GM12878 (cell line): ENCODE data around the gene CDH4. TPM values are rescaled to one million over a fixed set of nuclear protein-coding genes. Genes with fewer than 3 reads are reported as not detected.

Experiments
- ATAC-seq: fragments of 200-7000 bp; cut with Tn5 transposase; 3 replicates; pipeline ENCODE4 v1.9.1; 2020; ENCODE audit warnings: mild to moderate bottlenecking, moderate library complexity
- BruUV-seq: library from RNA; stranded (reverse); fragments of 400-500 nt; replicated peaks from 2 replicates; lab custom pipeline; 2021; lab: Mats Ljungman, UMichigan
- CTCF ChIA-PET: fragments of 300-600 bp; sonication (Branson Sonifier 250); formaldehyde crosslinking; extraction: SDS; loops from one replicate; lab custom pipeline; 2021; ENCODE audit warnings: inconsistent platforms; lab: Yijun Ruan, JAX
- POLR2A ChIA-PET: fragments of 350-600 bp; formaldehyde crosslinking; extraction: SDS; loops from one replicate; lab custom pipeline; 2021; ENCODE audit warnings: inconsistent platforms; lab: Charles Lee
- RAD21 ChIA-PET: fragments of 300-600 bp; sonication (Branson Sonifier 250); formaldehyde crosslinking; loops from one replicate; lab custom pipeline; 2023; ENCODE audit warnings: antibody characterized with exemption; ENCODE audit not compliant: unreplicated experiment; lab: Charles Lee
- SMC1A ChIA-PET: fragments of 300-600 bp; sonication (Branson Sonifier 250); formaldehyde crosslinking; loops from one replicate; lab custom pipeline; 2023; ENCODE audit not compliant: unreplicated experiment, uncharacterized antibody; lab: Charles Lee
- DNase-seq: peaks from one replicate; pipeline ENCODE4 v3.0.0-alpha.2; 2011; ENCODE audit warnings: low read depth, low spot score
- FAIRE-seq: peaks from 3 replicates; lab custom pipeline; 2011; peaks lifted over from hg19 to GRCh38; lab: Jason Lieb, UNC
- H2AFZ ChIP-seq: 2 replicates; pipeline ENCODE4 v1.6.0; 2011; ENCODE audit warnings: low read depth, low read length, control low read depth; ENCODE audit not compliant: control insufficient read depth
- H3K27ac ChIP-seq: 2 replicates; pipeline ENCODE4 v1.5.1; 2011; ENCODE audit warnings: control low read depth; ENCODE audit not compliant: control insufficient read depth, insufficient read depth
- H3K27me3 ChIP-seq, 2 experiments: replicated peaks in 1 of 2; 2 replicates each; pipeline versions ENCODE4 v1.6.0 to v1.6.1; 2011; ENCODE audit warnings: low read length in 1 of 2; ENCODE audit not compliant: control insufficient read depth in 2 of 2, insufficient read depth in 2 of 2
- H3K36me3 ChIP-seq, 2 experiments: 2 replicates each; pipeline ENCODE4 v1.5.1; 2011; ENCODE audit warnings: low read length in 1 of 2; ENCODE audit not compliant: control insufficient read depth in 2 of 2, insufficient read depth in 2 of 2
- H3K4me1 ChIP-seq: 2 replicates; pipeline ENCODE4 v1.6.1; 2011; ENCODE audit warnings: mild to moderate bottlenecking, low read length, moderate library complexity, mixed read lengths; ENCODE audit not compliant: control insufficient read depth, insufficient read depth
- H3K4me2 ChIP-seq: 2 replicates; pipeline ENCODE4 v1.6.0; 2011; ENCODE audit warnings: control low read depth; ENCODE audit not compliant: control insufficient read depth, insufficient read depth
- H3K4me3 ChIP-seq: fragments of 200-600 bp; sonication (generic); 2 replicates; pipeline ENCODE4 v1.5.1; 2016
- H3K79me2 ChIP-seq: 2 replicates; pipeline ENCODE4 v1.6.0; 2011; ENCODE audit warnings: low read length; ENCODE audit not compliant: control insufficient read depth, insufficient read depth
- H3K9ac ChIP-seq: 2 replicates; pipeline ENCODE4 v1.8.0; 2011; ENCODE audit warnings: low read length, control low read depth, mixed read lengths; ENCODE audit not compliant: control insufficient read depth, insufficient read depth
- H3K9me3 ChIP-seq: replicated peaks from 3 replicates; pipeline ENCODE4 v1.5.1; 2011; ENCODE audit warnings: mild to moderate bottlenecking, low read length; ENCODE audit not compliant: control insufficient read depth, insufficient read depth
- H4K20me1 ChIP-seq: 2 replicates; pipeline ENCODE4 v1.6.0; 2011; ENCODE audit not compliant: control insufficient read depth, insufficient read depth
- BHLHE40 ChIP-seq, 2 experiments: fragments of 450-650 bp in 1 of 2; IDR thresholded peaks; 2 replicates each; pipeline ENCODE4 v1.6.1; 2011 to 2017; ENCODE audit warnings: low read depth in 2 of 2, borderline replicate concordance in 1 of 2, improper control_type of control experiment in 1 of 2, low read length in 1 of 2, mild to moderate bottlenecking in 1 of 2
- CBX3 ChIP-seq: fragments of 200-600 bp; sonication (generic); IDR thresholded peaks from 2 replicates; pipeline ENCODE4 v1.6.1; 2016; ENCODE audit warnings: low read depth, borderline replicate concordance
- CREB1 ChIP-seq: IDR thresholded peaks from 2 replicates; pipeline ENCODE4 v1.6.1; 2012; ENCODE audit warnings: low read depth, mild to moderate bottlenecking, inconsistent platforms
- HDAC6 ChIP-seq: fragments of 200-600 bp; sonication (generic); IDR thresholded peaks from one replicate; pipeline ENCODE4 v1.8.0; 2017; ENCODE audit warnings: antibody characterized with exemption; ENCODE audit not compliant: unreplicated experiment
- NR2F1 ChIP-seq: fragments of 450-650 bp; conservative IDR thresholded peaks from 2 replicates; pipeline ENCODE4 v1.6.1; 2017; ENCODE audit warnings: mild to moderate bottlenecking
- RELB ChIP-seq: fragments of 450-650 bp; IDR thresholded peaks from 2 replicates; pipeline ENCODE4 v1.6.1; 2017; ENCODE audit warnings: low read depth, mild to moderate bottlenecking, moderate library complexity
- RFX5 ChIP-seq: IDR thresholded peaks from 2 replicates; pipeline ENCODE4 v1.6.1; 2011; ENCODE audit warnings: low read depth, low read length, improper control_type of control experiment
- SMAD1 ChIP-seq: fragments of 450-650 bp; IDR thresholded peaks from 2 replicates; pipeline ENCODE4 v1.6.1; 2018; ENCODE audit warnings: mild to moderate bottlenecking, low read depth; ENCODE audit not compliant: partially characterized antibody
- SP1 ChIP-seq: IDR thresholded peaks from one replicate; pipeline ENCODE4 v1.6.1; 2011; ENCODE audit warnings: low read depth, low read length
- SUZ12 ChIP-seq: fragments of 200-600 bp; sonication (generic); IDR thresholded peaks from one replicate; pipeline ENCODE4 v1.6.1; 2018; ENCODE audit warnings: antibody characterized with exemption, mild to moderate bottlenecking; ENCODE audit not compliant: unreplicated experiment
- ZNF207 ChIP-seq: fragments of 450-650 bp; IDR thresholded peaks from 2 replicates; pipeline ENCODE4 v1.6.1; 2014; ENCODE audit warnings: antibody characterized with exemption, mild to moderate bottlenecking, borderline replicate concordance
- WGBS: methylation state at CpG from one replicate; pipeline ENCODE4 v1.1.6; 2016; ENCODE audit warnings: low lambda C conversion rate; ENCODE audit not compliant: insufficient replicate concordance, insufficient coverage; ENCODE audit errors: missing lambda C conversion rate; 5-methylcytosine and 5-hydroxymethylcytosine counted together
- in situ Hi-C: fragments of 300-500 bp; cut with MboI; formaldehyde crosslinking; loops from 9 replicates; pipeline ENCODE4 v1.14.3; 2018; ENCODE audit warnings: mixed read lengths
- intact Hi-C: fragments of 100-400 bp; cut with micrococcal nuclease; formaldehyde crosslinking; loops from one replicate; pipeline ENCODE4 v1.14.2; 2022; ENCODE audit not compliant: unreplicated experiment
- polyA plus RNA-seq, 11 experiments: library from polyadenylated mRNA; depleted of rRNA in 4 of 11; unstranded in 6 of 11; stranded (reverse) in 5 of 11; fragments of >200 nt; fragmentation: Nextera tagmentation in 4 of 11; fragmentation: Illumina TruSeq in 1 of 11; extraction: Ambion mirVana in 4 of 11; extraction: Trizol in 1 of 11; gene quantifications; 1 replicate in 1 of 11; 2 replicates in 10 of 11; pipeline versions ENCODE4 v1.2.1 to v1.2.3, GENCODE V29; 2011 to 2016; ENCODE audit warnings: inconsistent platforms in 2 of 11, missing spikeins in 2 of 11, low read depth in 1 of 11
- total RNA-seq, 4 experiments: library from RNA; depleted of rRNA in 3 of 4; stranded (reverse); fragments of >200 nt in 3 of 4; fragmentation: Illumina TruSeq in 1 of 4; extraction: Trizol in 1 of 4; gene quantifications; 2 replicates each; pipeline versions ENCODE4 v1.2.1 to v1.2.3, GENCODE V29; 2013 to 2021
- TF ChIP-seq, protein P1 (sequence below): IDR thresholded peaks from 2 replicates; pipeline ENCODE4 v1.6.1; 2011; ENCODE audit warnings: borderline replicate concordance, low read depth, mild to moderate bottlenecking, moderate library complexity, low read length; ENCODE audit not compliant: insufficient read depth, poor library complexity, severe bottlenecking
- TF ChIP-seq, protein P2 (sequence below): IDR thresholded peaks from 2 replicates; pipeline ENCODE4 v1.6.1; 2012; ENCODE audit warnings: low read length, inconsistent platforms
- TF ChIP-seq, protein P3 (sequence below): fragments of 450-650 bp; IDR thresholded peaks from 2 replicates; pipeline ENCODE4 v1.6.1; 2017; ENCODE audit warnings: mild to moderate bottlenecking, moderate library complexity

The CDH4 gene
- total and polyA plus RNA-seq, 10 of the 15 experiments (the other 5 are each of a cell fraction or from before 2014, with no cell fraction given) = not detected

GRCh38 chr20:61621852-61622251 is 369.8 kb downstream of the CDH4 start:
- H3K4me2 ChIP-seq = no peak overlapping the region
- SMC1A ChIA-PET = no interaction called here
- no peak overlapping the region for H3K9ac ChIP-seq
- POLR2A ChIA-PET = no interaction called here
- H3K4me1 ChIP-seq = no peaks in the 10 kb centered on the region
- no peaks in the 10 kb centered on the region for H3K36me3 ChIP-seq
- CTCF ChIA-PET = no interaction called here
- no peak overlapping the region for H3K27ac ChIP-seq
- H3K4me3 ChIP-seq = no peak overlapping the region
- ATAC-seq = no peak
- BruUV-seq = no TSS peak
- H3K79me2 ChIP-seq = no peaks in the 10 kb centered on the region
- no peak overlapping the region for H2AFZ ChIP-seq
- H3K27me3 ChIP-seq = no peaks in the 10 kb centered on the region
- WGBS = 45% methylated on average over 10 of the region's 10 CpGs
- DNase-seq = no peak
- H3K9me3 ChIP-seq = no peaks in the 10 kb centered on the region; the same call in 2 of the 3 replicates
- no peak for FAIRE-seq
- RAD21 ChIA-PET = no interaction called here
- in situ Hi-C loops (no loop called here), intact Hi-C loops (no loop called here)
- no peaks in the 10 kb centered on the region for H4K20me1 ChIP-seq
- TF ChIP-seq SUZ12 (no peak), HDAC6 (no peak), CREB1 (no peak), RELB (no peak), CBX3 (no peak), SMAD1 (no peak), ZNF207 (no peak), RFX5 (no peak), NR2F1 (no peak), BHLHE40 (IDR thresholded peaks at IDR 0.05; ENCODE audit: borderline replicate concordance in 1 of 2, low read depth in 2 of 2, low read length in 1 of 2) (no peak), SP1 (no peak)
- TF ChIP-seq, protein P1, sequence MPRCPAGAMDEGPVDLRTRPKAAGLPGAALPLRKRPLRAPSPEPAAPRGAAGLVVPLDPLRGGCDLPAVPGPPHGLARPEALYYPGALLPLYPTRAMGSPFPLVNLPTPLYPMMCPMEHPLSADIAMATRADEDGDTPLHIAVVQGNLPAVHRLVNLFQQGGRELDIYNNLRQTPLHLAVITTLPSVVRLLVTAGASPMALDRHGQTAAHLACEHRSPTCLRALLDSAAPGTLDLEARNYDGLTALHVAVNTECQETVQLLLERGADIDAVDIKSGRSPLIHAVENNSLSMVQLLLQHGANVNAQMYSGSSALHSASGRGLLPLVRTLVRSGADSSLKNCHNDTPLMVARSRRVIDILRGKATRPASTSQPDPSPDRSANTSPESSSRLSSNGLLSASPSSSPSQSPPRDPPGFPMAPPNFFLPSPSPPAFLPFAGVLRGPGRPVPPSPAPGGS = no peak
- TF ChIP-seq, protein P2, sequence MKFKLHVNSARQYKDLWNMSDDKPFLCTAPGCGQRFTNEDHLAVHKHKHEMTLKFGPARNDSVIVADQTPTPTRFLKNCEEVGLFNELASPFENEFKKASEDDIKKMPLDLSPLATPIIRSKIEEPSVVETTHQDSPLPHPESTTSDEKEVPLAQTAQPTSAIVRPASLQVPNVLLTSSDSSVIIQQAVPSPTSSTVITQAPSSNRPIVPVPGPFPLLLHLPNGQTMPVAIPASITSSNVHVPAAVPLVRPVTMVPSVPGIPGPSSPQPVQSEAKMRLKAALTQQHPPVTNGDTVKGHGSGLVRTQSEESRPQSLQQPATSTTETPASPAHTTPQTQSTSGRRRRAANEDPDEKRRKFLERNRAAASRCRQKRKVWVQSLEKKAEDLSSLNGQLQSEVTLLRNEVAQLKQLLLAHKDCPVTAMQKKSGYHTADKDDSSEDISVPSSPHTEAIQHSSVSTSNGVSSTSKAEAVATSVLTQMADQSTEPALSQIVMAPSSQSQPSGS = no peak
- TF ChIP-seq, protein P3, sequence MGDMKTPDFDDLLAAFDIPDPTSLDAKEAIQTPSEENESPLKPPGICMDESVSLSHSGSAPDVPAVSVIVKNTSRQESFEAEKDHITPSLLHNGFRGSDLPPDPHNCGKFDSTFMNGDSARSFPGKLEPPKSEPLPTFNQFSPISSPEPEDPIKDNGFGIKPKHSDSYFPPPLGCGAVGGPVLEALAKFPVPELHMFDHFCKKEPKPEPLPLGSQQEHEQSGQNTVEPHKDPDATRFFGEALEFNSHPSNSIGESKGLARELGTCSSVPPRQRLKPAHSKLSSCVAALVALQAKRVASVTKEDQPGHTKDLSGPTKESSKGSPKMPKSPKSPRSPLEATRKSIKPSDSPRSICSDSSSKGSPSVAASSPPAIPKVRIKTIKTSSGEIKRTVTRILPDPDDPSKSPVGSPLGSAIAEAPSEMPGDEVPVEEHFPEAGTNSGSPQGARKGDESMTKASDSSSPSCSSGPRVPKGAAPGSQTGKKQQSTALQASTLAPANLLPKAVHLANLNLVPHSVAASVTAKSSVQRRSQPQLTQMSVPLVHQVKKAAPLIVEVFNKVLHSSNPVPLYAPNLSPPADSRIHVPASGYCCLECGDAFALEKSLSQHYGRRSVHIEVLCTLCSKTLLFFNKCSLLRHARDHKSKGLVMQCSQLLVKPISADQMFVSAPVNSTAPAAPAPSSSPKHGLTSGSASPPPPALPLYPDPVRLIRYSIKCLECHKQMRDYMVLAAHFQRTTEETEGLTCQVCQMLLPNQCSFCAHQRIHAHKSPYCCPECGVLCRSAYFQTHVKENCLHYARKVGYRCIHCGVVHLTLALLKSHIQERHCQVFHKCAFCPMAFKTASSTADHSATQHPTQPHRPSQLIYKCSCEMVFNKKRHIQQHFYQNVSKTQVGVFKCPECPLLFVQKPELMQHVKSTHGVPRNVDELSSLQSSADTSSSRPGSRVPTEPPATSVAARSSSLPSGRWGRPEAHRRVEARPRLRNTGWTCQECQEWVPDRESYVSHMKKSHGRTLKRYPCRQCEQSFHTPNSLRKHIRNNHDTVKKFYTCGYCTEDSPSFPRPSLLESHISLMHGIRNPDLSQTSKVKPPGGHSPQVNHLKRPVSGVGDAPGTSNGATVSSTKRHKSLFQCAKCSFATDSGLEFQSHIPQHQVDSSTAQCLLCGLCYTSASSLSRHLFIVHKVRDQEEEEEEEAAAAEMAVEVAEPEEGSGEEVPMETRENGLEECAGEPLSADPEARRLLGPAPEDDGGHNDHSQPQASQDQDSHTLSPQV = no peak
